GM23248 (cell line): ENCODE data around the gene CREB5. TPM values are rescaled to one million over a fixed set of nuclear protein-coding genes. Genes with fewer than 3 reads are reported as not detected.
A peak's percentile ranks its signal among the peaks of the same experiment; 100 is the strongest.

Source experiments
- DNase-seq: peaks from one replicate; pipeline ENCODE4 v3.0.0-alpha.2; 2015
- H2AFZ ChIP-seq: fragments of 200-600 bp; sonication (generic); 2 replicates; pipeline ENCODE4 v1.6.1; 2016; ENCODE audit warnings: antibody characterized with exemption
- H3F3A ChIP-seq: fragments of 200-600 bp; sonication (generic); 2 replicates; pipeline ENCODE4 v1.6.1; 2016; ENCODE audit warnings: mild to moderate bottlenecking, antibody characterized with exemption, mixed run types; ENCODE audit not compliant: insufficient read depth
- H3K27ac ChIP-seq: fragments of 200-600 bp; sonication (generic); 2 replicates; pipeline ENCODE4 v1.5.1; 2016; ENCODE audit warnings: mild to moderate bottlenecking
- H3K27me3 ChIP-seq: fragments of 200-600 bp; sonication (generic); replicated peaks from 2 replicates; pipeline ENCODE4 v1.6.1; 2016; ENCODE audit warnings: mild to moderate bottlenecking; ENCODE audit not compliant: insufficient read depth
- H3K36me3 ChIP-seq: fragments of 200-600 bp; sonication (generic); 2 replicates; pipeline ENCODE4 v1.6.1; 2016; ENCODE audit warnings: low read depth, mild to moderate bottlenecking
- H3K4me1 ChIP-seq: fragments of 200-600 bp; sonication (generic); 2 replicates; pipeline ENCODE4 v1.6.1; 2016; ENCODE audit warnings: mild to moderate bottlenecking; ENCODE audit not compliant: insufficient read depth
- H3K4me2 ChIP-seq: fragments of 200-600 bp; sonication (generic); one replicate; pipeline ENCODE4 v1.6.1; 2016; ENCODE audit warnings: mild to moderate bottlenecking; ENCODE audit not compliant: unreplicated experiment
- H3K4me3 ChIP-seq: fragments of 200-600 bp; sonication (generic); 2 replicates; pipeline ENCODE4 v1.5.1; 2016; ENCODE audit warnings: mild to moderate bottlenecking
- H3K79me2 ChIP-seq: fragments of 200-600 bp; sonication (generic); 2 replicates; pipeline ENCODE4 v1.6.1; 2016; ENCODE audit warnings: mild to moderate bottlenecking; ENCODE audit not compliant: insufficient read depth
- H3K9ac ChIP-seq: fragments of 200-600 bp; sonication (generic); 2 replicates; pipeline ENCODE4 v1.6.1; 2016; ENCODE audit warnings: mild to moderate bottlenecking
- H3K9me2 ChIP-seq: fragments of 200-600 bp; sonication (generic); 2 replicates; pipeline ENCODE4 v1.6.1; 2016; ENCODE audit warnings: mixed run types, mild to moderate bottlenecking, moderate library complexity; ENCODE audit not compliant: insufficient read depth
- H3K9me3 ChIP-seq: fragments of 200-600 bp; sonication (generic); one replicate; pipeline ENCODE4 v1.6.1; 2017; ENCODE audit warnings: low read depth
- H4K20me1 ChIP-seq: fragments of 200-600 bp; sonication (generic); 2 replicates; pipeline ENCODE4 v1.6.0; 2016; ENCODE audit not compliant: insufficient read depth
- EZH2 ChIP-seq: fragments of 200-600 bp; sonication (generic); IDR thresholded peaks from 2 replicates; pipeline ENCODE4 v1.6.1; 2018; ENCODE audit warnings: antibody characterized with exemption, mild to moderate bottlenecking; ENCODE audit not compliant: insufficient read depth, poor library complexity, severe bottlenecking
- EZH2phosphoT487 ChIP-seq: fragments of 200-600 bp; sonication (generic); IDR thresholded peaks from 2 replicates; pipeline ENCODE4 v1.6.1; 2018; ENCODE audit warnings: antibody characterized with exemption, moderate library complexity, mild to moderate bottlenecking, low read depth; ENCODE audit not compliant: insufficient read depth
- WGBS, 2 experiments: methylation state at CpG; one replicate each; pipeline ENCODE4 v1.1.6; 2015 to 2017; ENCODE audit warnings: low lambda C conversion rate in 2 of 2, low coverage in 1 of 2; ENCODE audit errors: missing lambda C conversion rate in 2 of 2; 5-methylcytosine and 5-hydroxymethylcytosine counted together
- in situ Hi-C: fragments of 300-500 bp; cut with MboI; formaldehyde crosslinking; loops from 2 replicates; pipeline ENCODE4 v1.15.0; 2020
- polyA plus RNA-seq: library from polyadenylated mRNA; unstranded; fragments of >200 nt; fragmentation: Nextera tagmentation; extraction: Ambion mirVana; gene quantifications from 2 replicates; pipeline ENCODE4 v1.2.1, GENCODE V29; 2016
- total RNA-seq: library from RNA; depleted of rRNA; stranded (reverse); fragments of >200 nt; shearing (Covaris generic); gene quantifications from 2 replicates; pipeline ENCODE4 v1.2.3, GENCODE V29; 2014

CREB5 gene
- total and polyA plus RNA-seq, 2 experiments from 2014 or later: 13.6 to 19.2 TPM

- Histone ChIP-seq H3K79me2 (peaks cover 5% of the 10 kb centered on the region), H3K4me2 (no peak overlapping the region), H3K36me3 (no peaks in the 10 kb centered on the region), H3F3A (peaks cover 34% of the 10 kb centered on the region), H3K4me3 (no peak overlapping the region), H3K4me1 (peaks cover 36% of the 10 kb centered on the region), H3K27ac (no peak overlapping the region), H3K27me3 (no peaks in the 10 kb centered on the region), H2AFZ (no peak overlapping the region), H3K9ac (no peak overlapping the region), H3K9me3 (no peaks in the 10 kb centered on the region), H3K9me2 (no peaks in the 10 kb centered on the region), H4K20me1 (no peaks in the 10 kb centered on the region)
- DNase-seq: no peak
- TF ChIP-seq EZH2phosphoT487 (no peak), EZH2 (no peak)
- in situ Hi-C loops: no loop called here
- 91 to 95% methylated on average over 5 of the region's 5 CpGs for WGBS, 2 experiments
Observed at GRCh38 chr7:28758186-28758585, 345.9 kb downstream of the CREB5 start.

GRCh38 chr7:28759475-28759971, 347.2 kb downstream of the CREB5 start:
- Histone ChIP-seq H3K4me1 (peaks cover 23% of the 10 kb centered on the region), H4K20me1 (no peaks in the 10 kb centered on the region), H3K79me2 (peaks cover 6% of the 10 kb centered on the region), H3F3A (peaks cover 23% of the 10 kb centered on the region), H3K9me3 (no peaks in the 10 kb centered on the region), H3K27me3 (no peaks in the 10 kb centered on the region), H3K4me2 (no peak overlapping the region), H2AFZ (no peak overlapping the region), H3K36me3 (no peaks in the 10 kb centered on the region), H3K27ac (no peak overlapping the region), H3K4me3 (no peak overlapping the region), H3K9me2 (no peaks in the 10 kb centered on the region), H3K9ac (no peak overlapping the region)
- DNase-seq: no peak
- in situ Hi-C loops: no loop called here
- WGBS, 2 experiments: 79 to 85% methylated on average over 5 of the region's 5 CpGs
- no peak for TF ChIP-seq EZH2phosphoT487
- no peak for TF ChIP-seq EZH2

GRCh38 chr7:28761505-28761904, 349.2 kb downstream of the CREB5 start:
- Histone ChIP-seq H3K9ac (no peak overlapping the region), H3K27ac (no peak overlapping the region), H3K4me3 (no peak overlapping the region), H3F3A (peaks cover 5% of the 10 kb centered on the region; the same call in 1 of the 2 replicates), H3K9me3 (no peaks in the 10 kb centered on the region), H2AFZ (no peak overlapping the region), H4K20me1 (no peaks in the 10 kb centered on the region), H3K4me2 (no peak overlapping the region), H3K4me1 (peaks cover 14% of the 10 kb centered on the region), H3K79me2 (peaks cover 10% of the 10 kb centered on the region), H3K36me3 (no peaks in the 10 kb centered on the region), H3K27me3 (no peaks in the 10 kb centered on the region), H3K9me2 (no peaks in the 10 kb centered on the region)
- 88 to 91% methylated on average over 2 of the region's 2 CpGs for WGBS, 2 experiments
- in situ Hi-C loops: no loop called here
- DNase-seq: no peak
- TF ChIP-seq EZH2phosphoT487 (no peak), EZH2 (no peak)

- peaks cover 10% of the 10 kb centered on the region for H3K79me2 ChIP-seq
- H3F3A ChIP-seq: peaks cover 9% of the 10 kb centered on the region
- no peak overlapping the region for H3K4me3 ChIP-seq
- H3K27ac ChIP-seq: no peak overlapping the region
- H3K27me3 ChIP-seq: no peaks in the 10 kb centered on the region
- TF ChIP-seq EZH2 (no peak), EZH2phosphoT487 (no peak)
- H3K36me3 ChIP-seq: no peaks in the 10 kb centered on the region
- H3K9ac ChIP-seq: no peak overlapping the region
- DNase-seq: no peak
- peaks cover 26% of the 10 kb centered on the region for H3K4me1 ChIP-seq
- 67 to 80% methylated on average over 1 of the region's 1 CpG for WGBS, 2 experiments
- H3K4me2 ChIP-seq: no peak overlapping the region
- no peaks in the 10 kb centered on the region for H3K9me2 ChIP-seq
- no peaks in the 10 kb centered on the region for H3K9me3 ChIP-seq
- no peak overlapping the region for H2AFZ ChIP-seq
- no peaks in the 10 kb centered on the region for H4K20me1 ChIP-seq
- in situ Hi-C loops: no loop called here
Observed at GRCh38 chr7:28762651-28763050, 350.3 kb downstream of the CREB5 start.

- H3K9ac ChIP-seq: no peak overlapping the region
- DNase-seq: no peak
- H3K9me3 ChIP-seq: no peaks in the 10 kb centered on the region
- H3K79me2 ChIP-seq: peaks cover 12% of the 10 kb centered on the region; the same call in 1 of the 2 replicates
- H3K36me3 ChIP-seq: no peaks in the 10 kb centered on the region
- TF ChIP-seq EZH2: no peak
- H3K9me2 ChIP-seq: no peaks in the 10 kb centered on the region
- peak overlapping the region; percentile 9; the same call in 1 of the 2 replicates for H3K27ac ChIP-seq
- H3K27me3 ChIP-seq: no peaks in the 10 kb centered on the region
- H3K4me1 ChIP-seq: peaks cover 34% of the 10 kb centered on the region
- no peak overlapping the region for H2AFZ ChIP-seq
- H3K4me3 ChIP-seq: no peak overlapping the region
- no peaks in the 10 kb centered on the region for H4K20me1 ChIP-seq
- no peak overlapping the region for H3K4me2 ChIP-seq
- 17 to 19% methylated on average over 4 of the region's 4 CpGs for WGBS, 2 experiments
- H3F3A ChIP-seq: peaks cover 15% of the 10 kb centered on the region
- in situ Hi-C loops: no loop called here
Observed at GRCh38 chr7:28766359-28766758, 354.0 kb downstream of the CREB5 start.
